SKM-1 treated with dmso at 0.1 percent for 144 hours (cell line): ENCODE measurements around the gene GABPB2.
"Not testable (repeated sequence)": the region's sequence is repeated elsewhere in the genome, so short reads cannot be mapped to it uniquely, and the experiment has no call there.

Experiments
- DNase-seq: peaks from one replicate; lab custom pipeline; 2025; ENCODE audit not compliant: unreplicated experiment; lab: John Stamatoyannopoulos, UW

The GABPB2 gene

DNA sequence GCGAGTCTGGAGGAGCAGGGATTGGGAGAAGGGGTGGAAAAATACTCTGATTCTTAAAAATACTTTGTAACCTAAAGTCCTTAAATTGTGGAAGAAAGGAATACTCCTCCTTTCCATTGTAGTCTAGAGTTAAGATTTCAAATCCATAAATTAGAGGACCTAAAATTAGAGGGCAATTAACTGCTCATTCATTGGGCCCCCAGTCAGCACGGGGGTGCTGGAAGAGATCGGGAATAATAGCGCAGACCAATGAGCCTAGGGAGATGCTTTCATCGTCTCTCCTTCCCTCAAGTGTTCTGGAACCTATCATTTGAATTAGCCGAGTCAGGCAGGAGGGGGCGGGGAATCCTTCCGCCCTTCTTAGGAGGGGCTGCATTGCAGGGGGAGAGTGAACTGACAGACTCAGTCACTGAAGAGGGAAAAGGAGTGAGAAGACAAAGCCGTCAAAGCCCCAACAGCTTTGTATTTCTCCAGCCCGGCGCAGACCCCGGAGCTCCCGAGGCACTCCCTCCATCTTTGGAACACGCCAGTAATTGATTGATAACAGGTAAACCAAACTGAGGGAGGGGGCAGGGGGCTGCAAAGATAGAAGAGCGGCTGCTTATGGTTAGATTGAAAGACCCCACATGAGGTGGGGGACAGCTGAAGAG, 10.4 kb upstream of the GABPB2 start, which contains the start of gene MLLT11:
Gene MLLT11 (plus strand): TSS at position 391 of the 650 bp plus-strand sequence. CDS start 6,828 bp downstream, outside the sequence.
- no peak for DNase-seq

- no peak for DNase-seq
Measured at GRCh38 chr1:151060657-151061421, 9.7 kb upstream of the GABPB2 start.

GRCh38 chr1:151061704-151062103, 8.9 kb upstream of the GABPB2 start:
- no peak for DNase-seq

GRCh38 chr1:151062741-151063371, 7.7 kb upstream of the GABPB2 start:
- DNase-seq = no peak

GRCh38 chr1:151065089-151065645, 5.4 kb upstream of the GABPB2 start:
- DNase-seq = no peak

DNA sequence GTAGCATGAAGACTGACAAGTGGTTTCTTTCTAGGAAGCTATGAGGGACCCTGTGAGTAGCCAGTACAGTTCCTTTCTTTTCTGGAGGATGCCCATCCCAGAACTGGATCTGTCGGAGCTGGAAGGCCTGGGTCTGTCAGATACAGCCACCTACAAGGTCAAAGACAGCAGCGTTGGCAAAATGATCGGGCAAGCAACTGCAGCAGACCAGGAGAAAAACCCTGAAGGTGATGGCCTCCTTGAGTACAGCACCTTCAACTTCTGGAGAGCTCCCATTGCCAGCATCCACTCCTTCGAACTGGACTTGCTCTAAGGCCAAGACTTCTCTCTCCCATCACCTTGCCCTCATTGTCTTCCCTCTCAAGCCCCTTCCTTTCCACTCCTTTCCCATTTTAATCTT, 3.4 kb upstream of the GABPB2 start:
- no peak for DNase-seq

- DNase-seq = no peak
Measured at GRCh38 chr1:151069103-151069486, 1.5 kb upstream of the GABPB2 start.

- DNase-seq = no peak
Measured at GRCh38 chr1:151072224-151072623, 1.7 kb downstream of the GABPB2 start.

DNA sequence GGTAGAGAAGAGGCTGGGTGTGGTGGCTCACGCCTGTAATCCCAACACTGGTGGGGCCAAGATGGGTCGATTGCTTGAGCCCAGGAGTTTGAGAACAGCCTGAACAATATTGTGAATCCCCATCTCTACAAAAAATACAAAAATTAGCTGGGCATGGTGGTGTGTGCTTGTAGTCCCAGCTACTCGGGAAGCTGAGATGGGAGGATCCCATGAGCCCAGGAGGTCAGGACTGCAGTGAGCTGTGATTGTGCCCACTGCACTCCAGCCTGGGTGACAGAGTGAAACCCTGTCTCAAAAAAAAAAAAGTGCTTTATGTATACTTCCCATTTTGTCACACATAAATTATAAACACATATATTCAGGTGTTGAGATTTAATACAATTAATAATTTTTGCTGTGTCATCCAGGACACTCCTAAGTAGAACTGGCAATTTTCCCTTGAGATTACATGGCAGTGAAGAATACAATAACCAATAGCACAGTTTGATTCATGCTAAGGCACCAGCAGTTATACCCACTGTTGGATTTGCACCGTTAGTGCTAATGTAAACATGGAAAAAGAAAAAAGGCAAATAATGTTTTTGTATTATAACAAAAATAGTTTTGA, 15.5 kb downstream of the GABPB2 start:
- DNase-seq = no peak

DNA sequence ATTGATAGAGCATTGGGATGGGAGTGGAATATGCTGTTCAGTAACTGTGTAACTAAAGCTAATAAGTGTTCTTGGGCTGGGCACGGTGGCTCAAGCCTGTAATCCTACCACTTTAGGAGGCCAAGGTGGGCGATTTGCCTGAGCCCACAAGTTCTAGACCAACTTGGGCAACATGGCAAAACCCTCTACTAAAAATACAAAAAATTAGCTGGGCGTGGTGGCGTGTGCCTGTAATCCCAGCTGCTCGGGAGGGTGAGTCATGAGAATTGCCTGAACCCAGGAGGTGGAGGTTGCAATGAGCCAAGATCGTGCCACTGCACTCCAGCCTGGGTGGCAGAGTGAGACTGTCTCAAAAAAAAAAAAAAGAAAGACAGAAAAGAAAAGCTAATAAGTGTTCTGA, 26.9 kb downstream of the GABPB2 start:
- DNase-seq = not testable (repeated sequence)

- DNase-seq = no peak
Measured at GRCh38 chr1:151098126-151098525, 27.6 kb downstream of the GABPB2 start.

GRCh38 chr1:151104630-151105029, 34.1 kb downstream of the GABPB2 start:
- no peak for DNase-seq

- DNase-seq = no peak
Measured at GRCh38 chr1:151106894-151107293, 36.3 kb downstream of the GABPB2 start.

DNA sequence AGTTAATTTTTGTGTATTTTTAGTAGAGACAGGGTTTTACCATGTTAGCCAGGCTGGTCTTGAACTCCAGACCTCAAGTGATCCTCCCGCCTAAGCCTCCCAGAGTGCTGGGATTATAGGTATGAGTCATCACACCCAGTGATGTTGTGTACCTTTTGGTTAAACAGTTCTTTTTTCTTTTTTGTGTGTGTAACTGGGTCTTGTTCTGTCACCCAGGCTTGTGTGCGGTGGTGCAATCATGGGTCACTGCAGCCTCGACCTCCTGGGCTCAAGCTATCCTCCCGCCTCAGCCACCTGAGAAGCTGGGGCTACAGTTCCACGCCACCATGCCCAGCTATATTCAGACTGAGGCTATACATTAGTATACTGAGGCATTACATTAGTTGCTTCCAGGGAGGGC, 37.8 kb downstream of the GABPB2 start:
- no peak for DNase-seq

DNA sequence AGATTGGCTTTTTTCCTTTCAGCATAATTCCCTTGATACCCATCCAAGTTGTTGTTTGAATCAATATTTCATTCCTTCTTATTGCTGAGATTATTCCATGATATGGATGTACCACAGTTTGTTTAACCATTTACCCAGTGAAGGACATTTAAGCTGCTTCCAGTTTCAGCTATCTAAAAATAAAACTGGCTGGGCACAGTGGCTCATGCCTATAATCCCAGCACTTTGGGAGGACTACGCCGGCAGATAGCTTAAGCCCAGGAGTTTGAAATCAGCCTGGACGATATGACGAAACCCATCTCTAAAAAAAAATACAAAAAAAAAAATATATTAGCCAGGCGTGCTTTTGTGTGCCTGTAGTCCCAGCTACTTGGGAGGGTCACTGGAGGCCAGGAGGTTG, 43.3 kb downstream of the GABPB2 start:
- no peak for DNase-seq

GRCh38 chr1:151124763-151125403, 54.3 kb downstream of the GABPB2 start:
- no peak for DNase-seq

GRCh38 chr1:151128800-151129199, 58.2 kb downstream of the GABPB2 start:
- no peak for DNase-seq

DNA sequence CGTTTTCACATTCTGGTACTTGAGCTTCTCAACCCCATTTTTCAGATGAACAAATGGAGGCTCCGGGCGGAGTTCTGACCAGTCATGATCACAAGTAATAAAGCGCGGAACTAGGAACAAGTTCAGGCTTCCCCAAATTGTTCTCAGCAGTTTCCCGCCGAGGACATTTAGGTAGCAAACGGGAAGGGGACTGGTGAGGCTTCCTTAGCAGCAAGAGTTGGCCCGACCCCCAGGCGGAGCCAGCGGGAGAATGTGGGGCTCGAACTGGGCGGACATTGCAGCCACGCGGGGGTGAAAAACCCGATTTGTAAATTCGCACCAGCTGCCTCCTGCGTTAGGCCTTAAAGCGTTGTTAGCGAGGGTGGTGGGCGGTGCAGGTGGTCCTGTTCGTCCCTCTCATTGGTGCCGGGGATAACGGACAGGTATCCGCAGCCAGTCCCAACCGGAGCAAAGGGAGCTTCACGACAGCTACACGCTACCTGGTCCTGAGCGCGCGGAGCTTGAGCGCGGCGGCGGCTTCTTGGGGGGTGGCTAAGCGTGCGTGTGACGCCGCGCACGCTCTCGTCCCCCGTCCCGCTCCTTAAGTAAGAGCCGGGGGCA, 60.5 kb downstream of the GABPB2 start:
- DNase-seq = no peak

- DNase-seq = no peak
Measured at GRCh38 chr1:151131701-151132334, 61.3 kb downstream of the GABPB2 start.
